HG02973 (cell line): ENCODE results near the gene RALGPS1.

Experiments
- ATAC-seq: cut with Tn5 transposase; IDR thresholded peaks from one replicate; pipeline ENCODE4 v1.9.1; 2021; ENCODE audit warnings: moderate library complexity; ENCODE audit not compliant: unreplicated experiment

The RALGPS1 gene

GRCh38 chr9:127114606-127115005 lies 200.0 kb downstream of the RALGPS1 start:
- no peak for ATAC-seq

GRCh38 chr9:127116088-127116726 lies 201.6 kb downstream of the RALGPS1 start:
- ATAC-seq, result no peak

GRCh38 chr9:127116957-127117356 lies 202.4 kb downstream of the RALGPS1 start:
- ATAC-seq, result no peak

GRCh38 chr9:127117801-127118200 lies 203.2 kb downstream of the RALGPS1 start:
- ATAC-seq, result no peak

- ATAC-seq, result no peak
Observed at GRCh38 chr9:127118597-127119319, 204.2 kb downstream of the RALGPS1 start.

- ATAC-seq, result no peak
Observed at GRCh38 chr9:127119320-127119709, 204.7 kb downstream of the RALGPS1 start.

GRCh38 chr9:127121628-127122175 lies 207.1 kb downstream of the RALGPS1 start:
- no peak for ATAC-seq

GRCh38 chr9:127122176-127123063 lies 207.8 kb downstream of the RALGPS1 start, which contains the start of gene ANGPTL2:
TSS of gene ANGPTL2 (minus strand) at chr9:127122635. CDS start at chr9:127108731, 13,904 bp downstream.
- ATAC-seq, result no peak

- ATAC-seq, result no peak
Observed at GRCh38 chr9:127123064-127123890, 208.7 kb downstream of the RALGPS1 start.

- ATAC-seq, result no peak
Observed at GRCh38 chr9:127124111-127124531, 209.5 kb downstream of the RALGPS1 start.

GRCh38 chr9:127124792-127125191 lies 210.2 kb downstream of the RALGPS1 start:
- ATAC-seq, result no peak

GRCh38 chr9:127126971-127127370 lies 212.4 kb downstream of the RALGPS1 start:
- no peak for ATAC-seq

- ATAC-seq, result no peak
Observed at GRCh38 chr9:127128341-127129072, 213.9 kb downstream of the RALGPS1 start.

- no peak for ATAC-seq
Observed at GRCh38 chr9:127129073-127129717, 214.6 kb downstream of the RALGPS1 start.

GRCh38 chr9:127129718-127130085 lies 215.1 kb downstream of the RALGPS1 start:
- ATAC-seq, result no peak

- ATAC-seq, result no peak
Observed at GRCh38 chr9:127130235-127130634, 215.7 kb downstream of the RALGPS1 start.

GRCh38 chr9:127130661-127131538 lies 216.3 kb downstream of the RALGPS1 start:
- no peak for ATAC-seq

- no peak for ATAC-seq
Observed at GRCh38 chr9:127131871-127132270, 217.3 kb downstream of the RALGPS1 start.
